GM13977 (cell line): Measurements from ENCODE around the gene ATG2B.
A peak's percentile ranks its signal among the peaks of the same experiment; 100 is the strongest.

ENCODE experiments used
- DNase-seq: peaks from one replicate; pipeline ENCODE4 v3.0.0; 2012; ENCODE audit warnings: low spot score
- in situ Hi-C: fragments of 300-500 bp; cut with MboI; formaldehyde crosslinking; loops from one replicate; pipeline ENCODE4 v1.12.0; 2022; ENCODE audit warnings: low sequenced_read_pairs, low pct_unique_long_range_greater_than_20kb, mixed read lengths, inconsistent platforms; ENCODE audit not compliant: unreplicated experiment
- TF ChIP-seq, protein P1 (sequence below): IDR thresholded peaks from 2 replicates; pipeline ENCODE4 v1.5.1; 2012; ENCODE audit warnings: mild to moderate bottlenecking, control low read depth; ENCODE audit not compliant: insufficient read depth; ENCODE audit errors: extremely low read depth, missing control alignments

The ATG2B gene

GRCh38 chr14:96393071-96393691, 30.0 kb upstream of the ATG2B start:
- in situ Hi-C loops, result no loop called here
- no peak for DNase-seq
- TF ChIP-seq, protein P1, sequence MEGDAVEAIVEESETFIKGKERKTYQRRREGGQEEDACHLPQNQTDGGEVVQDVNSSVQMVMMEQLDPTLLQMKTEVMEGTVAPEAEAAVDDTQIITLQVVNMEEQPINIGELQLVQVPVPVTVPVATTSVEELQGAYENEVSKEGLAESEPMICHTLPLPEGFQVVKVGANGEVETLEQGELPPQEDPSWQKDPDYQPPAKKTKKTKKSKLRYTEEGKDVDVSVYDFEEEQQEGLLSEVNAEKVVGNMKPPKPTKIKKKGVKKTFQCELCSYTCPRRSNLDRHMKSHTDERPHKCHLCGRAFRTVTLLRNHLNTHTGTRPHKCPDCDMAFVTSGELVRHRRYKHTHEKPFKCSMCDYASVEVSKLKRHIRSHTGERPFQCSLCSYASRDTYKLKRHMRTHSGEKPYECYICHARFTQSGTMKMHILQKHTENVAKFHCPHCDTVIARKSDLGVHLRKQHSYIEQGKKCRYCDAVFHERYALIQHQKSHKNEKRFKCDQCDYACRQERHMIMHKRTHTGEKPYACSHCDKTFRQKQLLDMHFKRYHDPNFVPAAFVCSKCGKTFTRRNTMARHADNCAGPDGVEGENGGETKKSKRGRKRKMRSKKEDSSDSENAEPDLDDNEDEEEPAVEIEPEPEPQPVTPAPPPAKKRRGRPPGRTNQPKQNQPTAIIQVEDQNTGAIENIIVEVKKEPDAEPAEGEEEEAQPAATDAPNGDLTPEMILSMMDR, result no peak

- TF ChIP-seq, protein P1, result no peak
- in situ Hi-C loops, result no loop called here
- peak; percentile 99 for DNase-seq
These were observed 28.4 kb upstream of the ATG2B start for GRCh38 chr14:96391293-96392118.

DNA sequence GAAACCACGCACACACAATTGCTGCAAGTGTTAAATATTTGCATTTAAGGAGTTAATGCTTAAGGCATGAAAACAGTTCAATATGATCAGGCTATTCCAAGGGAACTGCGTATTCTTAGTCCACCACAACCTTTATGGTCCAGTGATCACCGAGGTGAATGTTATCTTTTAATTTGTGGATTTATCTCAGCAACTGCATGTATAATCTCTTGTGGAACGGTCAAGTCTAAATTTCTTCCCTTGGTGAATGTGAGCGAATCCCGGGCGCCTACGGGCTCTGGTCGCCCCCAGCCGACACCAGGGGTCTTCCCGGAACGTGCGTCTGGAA, 27.8 kb upstream of the ATG2B start:
- in situ Hi-C loops, result no loop called here
- TF ChIP-seq, protein P1, result no peak
- no peak for DNase-seq

- no peak for DNase-seq
- in situ Hi-C loops, result no loop called here
- TF ChIP-seq, protein P1, result no peak
These were observed 22.2 kb upstream of the ATG2B start for GRCh38 chr14:96385385-96385784.

GRCh38 chr14:96384740-96385139, 21.6 kb upstream of the ATG2B start:
- DNase-seq, result no peak
- TF ChIP-seq, protein P1, result no peak
- in situ Hi-C loops, result no loop called here

DNA sequence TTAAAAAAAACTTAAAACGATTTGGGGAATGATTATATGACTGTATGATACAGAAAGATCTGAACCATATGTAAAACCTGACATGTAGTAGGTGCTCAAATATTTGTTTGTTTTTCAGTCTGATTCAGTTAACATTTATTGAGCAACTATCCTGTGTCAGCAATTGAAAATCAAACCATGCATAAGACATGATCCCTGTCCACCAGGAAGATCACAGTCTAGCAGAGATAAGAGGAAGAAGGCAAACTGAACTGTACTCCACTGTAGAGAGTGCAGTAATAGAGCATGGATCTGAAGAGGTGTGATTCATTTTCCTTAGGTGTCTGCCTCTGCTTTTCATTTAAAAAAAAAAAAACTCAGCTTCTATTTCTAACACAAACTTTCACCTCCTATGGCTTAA, 20.9 kb upstream of the ATG2B start:
- in situ Hi-C loops, result no loop called here
- TF ChIP-seq, protein P1, result no peak
- DNase-seq, result no peak
